ENCODE data around the gene DYNLL1.
"Not testable (repeated sequence)": the region's sequence is repeated elsewhere in the genome, so short reads cannot be mapped to it uniquely, and the experiment has no call there.

DYNLL1 gene

GRCh38 chr12:120495731-120496412 is at the start of gene DYNLL1:
Gene DYNLL1, plus strand, starts transcription at chr12:120496113. Its CDS starts 309 bp downstream, at chr12:120496422.
- Histone ChIP-seq H3K4me1 (ENCODE audit: insufficient read depth, insufficient read length) (no peaks in the 10 kb centered on the region), H3K9ac (ENCODE audit: insufficient read length, low read depth) (peak within 1 kb of the TSS; percentile 96), H3K27me3 (ENCODE audit: insufficient read depth, insufficient read length) (no peaks in the 10 kb centered on the region), H3K36me3 (ENCODE audit: insufficient read depth, insufficient read length, low read length) (peaks cover 38% of the 10 kb centered on the region), H3K4me3 (ENCODE audit: insufficient read length, low read depth) (peak within 1 kb of the TSS; percentile 96), H3K9me3 (ENCODE audit: insufficient read depth, low read length) (no peaks in the 10 kb centered on the region)
- no peak for TF ChIP-seq ZNF274 (IDR thresholded peaks at IDR 0.05; ENCODE audit: low read depth, low read length)
- peak; percentile 98 for DNase-seq (ENCODE audit: low read depth, low spot score)

GRCh38 chr12:120446844-120447178 is 49.1 kb upstream of the DYNLL1 start:
- H3K36me3 ChIP-seq (ENCODE audit: insufficient read depth, insufficient read length, low read length): peaks cover 71% of the 10 kb centered on the region
- not testable (repeated sequence) for H3K27me3 ChIP-seq (ENCODE audit: insufficient read depth, insufficient read length); DNase-seq (ENCODE audit: low read depth, low spot score); H3K4me1 ChIP-seq (ENCODE audit: insufficient read depth, insufficient read length); H3K9me3 ChIP-seq (ENCODE audit: insufficient read depth, low read length)
- peak overlapping the region; percentile 100 for H3K9ac ChIP-seq (ENCODE audit: insufficient read length, low read depth)
- H3K4me3 ChIP-seq (ENCODE audit: insufficient read length, low read depth): peak overlapping the region; percentile 100

GRCh38 chr12:120447992-120448391 is 47.9 kb upstream of the DYNLL1 start:
- TF ChIP-seq YY1 (IDR thresholded peaks at IDR 0.05; ENCODE audit: insufficient read depth, insufficient read length) (no peak), SUZ12 (IDR thresholded peaks at IDR 0.05; ENCODE audit: extremely low read depth, insufficient read depth, insufficient read length) (no peak), ZNF274 (IDR thresholded peaks at IDR 0.05; ENCODE audit: low read depth, low read length) (no peak)
- Histone ChIP-seq H3K9me3 (ENCODE audit: insufficient read depth, low read length) (no peaks in the 10 kb centered on the region), H3K27me3 (ENCODE audit: insufficient read depth, insufficient read length) (no peaks in the 10 kb centered on the region), H3K9ac (ENCODE audit: insufficient read length, low read depth) (no peak overlapping the region), H3K4me1 (ENCODE audit: insufficient read depth, insufficient read length) (no peaks in the 10 kb centered on the region), H3K4me3 (ENCODE audit: insufficient read length, low read depth) (no peak overlapping the region), H3K36me3 (ENCODE audit: insufficient read depth, insufficient read length, low read length) (peaks cover 75% of the 10 kb centered on the region)
- DNase-seq (ENCODE audit: low read depth, low spot score): no peak

GRCh38 chr12:120452524-120452923 is 43.4 kb upstream of the DYNLL1 start:
- not testable (repeated sequence) for H3K4me3 ChIP-seq (ENCODE audit: insufficient read length, low read depth); DNase-seq (ENCODE audit: low read depth, low spot score); H3K9me3 ChIP-seq (ENCODE audit: insufficient read depth, low read length); H3K27me3 ChIP-seq (ENCODE audit: insufficient read depth, insufficient read length); H3K9ac ChIP-seq (ENCODE audit: insufficient read length, low read depth); H3K4me1 ChIP-seq (ENCODE audit: insufficient read depth, insufficient read length)
- peaks cover 90% of the 10 kb centered on the region for H3K36me3 ChIP-seq (ENCODE audit: insufficient read depth, insufficient read length, low read length)

- Histone ChIP-seq H3K9me3 (ENCODE audit: insufficient read depth, low read length) (no peaks in the 10 kb centered on the region), H3K27me3 (ENCODE audit: insufficient read depth, insufficient read length) (no peaks in the 10 kb centered on the region), H3K36me3 (ENCODE audit: insufficient read depth, insufficient read length, low read length) (peaks cover 90% of the 10 kb centered on the region), H3K4me3 (ENCODE audit: insufficient read length, low read depth) (no peak overlapping the region), H3K9ac (ENCODE audit: insufficient read length, low read depth) (no peak overlapping the region), H3K4me1 (ENCODE audit: insufficient read depth, insufficient read length) (no peaks in the 10 kb centered on the region)
- DNase-seq (ENCODE audit: low read depth, low spot score): no peak
- no peak for TF ChIP-seq SUZ12 (IDR thresholded peaks at IDR 0.05; ENCODE audit: extremely low read depth, insufficient read depth, insufficient read length)
- no peak for TF ChIP-seq YY1 (IDR thresholded peaks at IDR 0.05; ENCODE audit: insufficient read depth, insufficient read length)
- TF ChIP-seq ZNF274 (IDR thresholded peaks at IDR 0.05; ENCODE audit: low read depth, low read length): no peak
Measured at GRCh38 chr12:120453060-120453750, 42.7 kb upstream of the DYNLL1 start.

- Histone ChIP-seq H3K4me3 (ENCODE audit: insufficient read length, low read depth) (no peak overlapping the region), H3K9ac (ENCODE audit: insufficient read length, low read depth) (no peak overlapping the region), H3K4me1 (ENCODE audit: insufficient read depth, insufficient read length) (no peaks in the 10 kb centered on the region), H3K36me3 (ENCODE audit: insufficient read depth, insufficient read length, low read length) (peaks cover 92% of the 10 kb centered on the region), H3K27me3 (ENCODE audit: insufficient read depth, insufficient read length) (no peaks in the 10 kb centered on the region), H3K9me3 (ENCODE audit: insufficient read depth, low read length) (no peaks in the 10 kb centered on the region)
- no peak for DNase-seq (ENCODE audit: low read depth, low spot score)
- no peak for TF ChIP-seq SUZ12 (IDR thresholded peaks at IDR 0.05; ENCODE audit: extremely low read depth, insufficient read depth, insufficient read length)
- TF ChIP-seq YY1 (IDR thresholded peaks at IDR 0.05; ENCODE audit: insufficient read depth, insufficient read length): no peak
- no peak for TF ChIP-seq ZNF274 (IDR thresholded peaks at IDR 0.05; ENCODE audit: low read depth, low read length)
Measured at GRCh38 chr12:120453977-120454376, 41.9 kb upstream of the DYNLL1 start.

- Histone ChIP-seq H3K4me3 (ENCODE audit: insufficient read length, low read depth) (no peak overlapping the region), H3K9me3 (ENCODE audit: insufficient read depth, low read length) (no peaks in the 10 kb centered on the region), H3K27me3 (ENCODE audit: insufficient read depth, insufficient read length) (no peaks in the 10 kb centered on the region), H3K9ac (ENCODE audit: insufficient read length, low read depth) (no peak overlapping the region), H3K4me1 (ENCODE audit: insufficient read depth, insufficient read length) (no peaks in the 10 kb centered on the region), H3K36me3 (ENCODE audit: insufficient read depth, insufficient read length, low read length) (peaks cover 91% of the 10 kb centered on the region)
- DNase-seq (ENCODE audit: low read depth, low spot score): no peak
- TF ChIP-seq YY1 (IDR thresholded peaks at IDR 0.05; ENCODE audit: insufficient read depth, insufficient read length): no peak
- no peak for TF ChIP-seq ZNF274 (IDR thresholded peaks at IDR 0.05; ENCODE audit: low read depth, low read length)
- TF ChIP-seq SUZ12 (IDR thresholded peaks at IDR 0.05; ENCODE audit: extremely low read depth, insufficient read depth, insufficient read length): no peak
Measured at GRCh38 chr12:120455302-120455701, 40.6 kb upstream of the DYNLL1 start.
